Activated T-cell treated with anti-CD3 and anti-CD28 coated beads, Interleukin-2, amount 50 U/mL, for 4 hours (primary cell): ENCODE data around the gene ID2. TPM values are rescaled to one million over a fixed set of nuclear protein-coding genes. Genes with fewer than 3 reads are reported as not detected.

Experiments used
- ATAC-seq, 2 donors: fragments of 200-7000 bp; cut with Tn5 transposase; one replicate each; pipeline ENCODE4 v1.10.0; 2021
- DNase-seq: peaks from one replicate; pipeline ENCODE4 v3.0.0-alpha.2; 2020
- H3K27me3 Mint-ChIP-seq: one replicate; pipeline ENCODE4 v1.8.0; 2021; ENCODE audit warnings: low read depth, mixed read lengths
- H3K36me3 Mint-ChIP-seq: one replicate; pipeline ENCODE4 v1.8.0; 2022; ENCODE audit warnings: mixed read lengths; ENCODE audit not compliant: insufficient read depth
- H3K4me1 Mint-ChIP-seq: one replicate; pipeline ENCODE4 v1.8.0; 2021; ENCODE audit warnings: low read depth, mixed read lengths
- H3K4me3 Mint-ChIP-seq: one replicate; pipeline ENCODE4 v1.8.0; 2021; ENCODE audit warnings: mild to moderate bottlenecking, moderate library complexity, mixed read lengths
- H3K9me3 Mint-ChIP-seq: one replicate; pipeline ENCODE4 v1.8.0; 2021; ENCODE audit warnings: mixed read lengths
- total RNA-seq, 3 donors: library from RNA; stranded (reverse); gene quantifications; one replicate each; pipeline ENCODE4 v1.2.1, GENCODE V29; 2021

Gene ID2
- total RNA-seq, 3 donors from 2014 or later, result 192 to 271 (median 225) TPM

GRCh38 chr2:8671176-8671575 is 10.7 kb upstream of the ID2 start:
- H3K4me1 Mint-ChIP-seq, result no peaks in the 10 kb centered on the region
- peaks cover 12% of the 10 kb centered on the region for H3K27me3 Mint-ChIP-seq
- peaks cover 13% of the 10 kb centered on the region for H3K9me3 Mint-ChIP-seq
- ATAC-seq (no peak), DNase-seq (no peak)
- H3K4me3 Mint-ChIP-seq, result no peak overlapping the region
- H3K36me3 Mint-ChIP-seq, result peaks cover 3% of the 10 kb centered on the region

GRCh38 chr2:8671802-8672201 is 10.1 kb upstream of the ID2 start:
- peaks cover 14% of the 10 kb centered on the region for H3K27me3 Mint-ChIP-seq
- H3K4me1 Mint-ChIP-seq, result no peaks in the 10 kb centered on the region
- DNase-seq (no peak), ATAC-seq (no peak)
- peaks cover 13% of the 10 kb centered on the region for H3K9me3 Mint-ChIP-seq
- H3K36me3 Mint-ChIP-seq, result peaks cover 3% of the 10 kb centered on the region
- no peak overlapping the region for H3K4me3 Mint-ChIP-seq

GRCh38 chr2:8672940-8673339 is 8.9 kb upstream of the ID2 start:
- ATAC-seq, result no peak

GRCh38 chr2:8673381-8673780 is 8.5 kb upstream of the ID2 start:
- peaks cover 3% of the 10 kb centered on the region for H3K36me3 Mint-ChIP-seq
- no peak overlapping the region for H3K4me3 Mint-ChIP-seq
- peaks cover 13% of the 10 kb centered on the region for H3K9me3 Mint-ChIP-seq
- H3K4me1 Mint-ChIP-seq, result peaks cover 14% of the 10 kb centered on the region
- ATAC-seq (no peak), DNase-seq (no peak)
- peaks cover 26% of the 10 kb centered on the region for H3K27me3 Mint-ChIP-seq

More at GRCh38 chr2:8672940-8673339, 8.9 kb upstream of the ID2 start:
- DNase-seq, result no peak
- peaks cover 3% of the 10 kb centered on the region for H3K36me3 Mint-ChIP-seq
- H3K4me3 Mint-ChIP-seq, result no peak overlapping the region
- peaks cover 22% of the 10 kb centered on the region for H3K27me3 Mint-ChIP-seq
- peaks cover 10% of the 10 kb centered on the region for H3K4me1 Mint-ChIP-seq
- peaks cover 13% of the 10 kb centered on the region for H3K9me3 Mint-ChIP-seq

GRCh38 chr2:8674420-8675009 is 7.3 kb upstream of the ID2 start:
- DNase-seq (no peak), ATAC-seq (no peak)
- Mint-ChIP-seq H3K4me3 (no peak overlapping the region), H3K4me1 (peaks cover 17% of the 10 kb centered on the region), H3K36me3 (peaks cover 3% of the 10 kb centered on the region), H3K9me3 (peaks cover 13% of the 10 kb centered on the region), H3K27me3 (peaks cover 26% of the 10 kb centered on the region)

- ATAC-seq, result no peak
Measured at GRCh38 chr2:8675543-8675942, 6.3 kb upstream of the ID2 start.

GRCh38 chr2:8676191-8676920 is 5.5 kb upstream of the ID2 start:
- Mint-ChIP-seq H3K27me3 (peaks cover 26% of the 10 kb centered on the region), H3K4me3 (no peak overlapping the region)

More at GRCh38 chr2:8675543-8675942, 6.3 kb upstream of the ID2 start:
- Mint-ChIP-seq H3K27me3 (peaks cover 26% of the 10 kb centered on the region), H3K4me3 (no peak overlapping the region), H3K36me3 (peaks cover 3% of the 10 kb centered on the region), H3K4me1 (peaks cover 26% of the 10 kb centered on the region), H3K9me3 (peaks cover 13% of the 10 kb centered on the region)
- no peak for DNase-seq

GRCh38 chr2:8676921-8677645 is 4.8 kb upstream of the ID2 start:
- ATAC-seq, result no peak
- peaks cover 26% of the 10 kb centered on the region for H3K27me3 Mint-ChIP-seq
- H3K4me3 Mint-ChIP-seq, result no peak overlapping the region
- DNase-seq, result no peak
- peaks cover 5% of the 10 kb centered on the region for H3K36me3 Mint-ChIP-seq
- H3K4me1 Mint-ChIP-seq, result peaks cover 32% of the 10 kb centered on the region
- peaks cover 13% of the 10 kb centered on the region for H3K9me3 Mint-ChIP-seq

More at GRCh38 chr2:8676191-8676920, 5.5 kb upstream of the ID2 start:
- H3K36me3 Mint-ChIP-seq, result peaks cover 3% of the 10 kb centered on the region
- peaks cover 13% of the 10 kb centered on the region for H3K9me3 Mint-ChIP-seq
- H3K4me1 Mint-ChIP-seq, result peaks cover 32% of the 10 kb centered on the region
- DNase-seq, result no peak
- no peak for ATAC-seq

- Mint-ChIP-seq H3K4me1 (peaks cover 32% of the 10 kb centered on the region), H3K4me3 (peak overlapping the region; percentile 74), H3K27me3 (peaks cover 26% of the 10 kb centered on the region), H3K36me3 (peaks cover 12% of the 10 kb centered on the region), H3K9me3 (peaks cover 13% of the 10 kb centered on the region)
- DNase-seq (no peak), ATAC-seq (no peak)
Measured at GRCh38 chr2:8677646-8678592, 3.9 kb upstream of the ID2 start.

- Mint-ChIP-seq H3K4me3 (peak overlapping the region; percentile 75), H3K27me3 (peaks cover 26% of the 10 kb centered on the region), H3K4me1 (peaks cover 32% of the 10 kb centered on the region), H3K9me3 (peaks cover 7% of the 10 kb centered on the region), H3K36me3 (peaks cover 19% of the 10 kb centered on the region)
- ATAC-seq (peak; percentile 49 to 55), DNase-seq (peak; percentile 74)
Measured at GRCh38 chr2:8678731-8679566, 2.9 kb upstream of the ID2 start.

- Mint-ChIP-seq H3K36me3 (peaks cover 19% of the 10 kb centered on the region), H3K27me3 (peaks cover 24% of the 10 kb centered on the region), H3K4me3 (peak overlapping the region; percentile 75), H3K9me3 (peaks cover 2% of the 10 kb centered on the region), H3K4me1 (peaks cover 34% of the 10 kb centered on the region)
- ATAC-seq, result no peak
- DNase-seq, result no peak
Measured at GRCh38 chr2:8679567-8679826, 2.4 kb upstream of the ID2 start.

GRCh38 chr2:8679827-8680731 is 1.8 kb upstream of the ID2 start:
- DNase-seq (no peak), ATAC-seq (no peak)
- peaks cover 21% of the 10 kb centered on the region for H3K36me3 Mint-ChIP-seq
- peak overlapping the region; percentile 82 for H3K4me3 Mint-ChIP-seq
- peaks cover 37% of the 10 kb centered on the region for H3K4me1 Mint-ChIP-seq
- peaks cover 26% of the 10 kb centered on the region for H3K27me3 Mint-ChIP-seq
- H3K9me3 Mint-ChIP-seq, result no peaks in the 10 kb centered on the region
